GM21825 (cell line): ENCODE measurements around the gene SLC30A5.
A peak's percentile ranks its signal among the peaks of the same experiment; 100 is the strongest.
"Not testable (repeated sequence)": the region's sequence is repeated elsewhere in the genome, so short reads cannot be mapped to it uniquely, and the experiment has no call there.

ENCODE experiments used
- ATAC-seq: cut with Tn5 transposase; IDR thresholded peaks from one replicate; pipeline ENCODE4 v1.9.1; 2021; ENCODE audit warnings: mild to moderate bottlenecking, moderate library complexity; ENCODE audit not compliant: unreplicated experiment

SLC30A5 gene

DNA sequence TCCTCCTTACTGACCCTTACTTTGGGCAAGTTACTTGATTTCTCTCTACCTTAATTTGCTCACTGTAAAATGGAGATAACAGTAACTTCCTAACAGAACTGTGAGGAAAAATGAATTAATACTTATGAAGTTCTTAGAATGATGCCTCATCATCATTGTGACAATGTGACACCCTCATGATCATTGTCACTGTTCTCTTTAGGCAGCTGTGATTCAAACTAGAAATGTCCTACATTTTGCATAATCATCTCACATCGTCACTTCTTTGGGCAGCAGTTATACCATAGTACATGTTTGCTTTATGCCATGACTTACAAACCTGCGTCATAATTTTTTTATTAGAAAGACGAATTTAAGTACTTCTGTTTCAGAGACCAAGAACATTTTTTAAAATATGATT lies 9.7 kb downstream of the SLC30A5 start:
- no peak for ATAC-seq

DNA sequence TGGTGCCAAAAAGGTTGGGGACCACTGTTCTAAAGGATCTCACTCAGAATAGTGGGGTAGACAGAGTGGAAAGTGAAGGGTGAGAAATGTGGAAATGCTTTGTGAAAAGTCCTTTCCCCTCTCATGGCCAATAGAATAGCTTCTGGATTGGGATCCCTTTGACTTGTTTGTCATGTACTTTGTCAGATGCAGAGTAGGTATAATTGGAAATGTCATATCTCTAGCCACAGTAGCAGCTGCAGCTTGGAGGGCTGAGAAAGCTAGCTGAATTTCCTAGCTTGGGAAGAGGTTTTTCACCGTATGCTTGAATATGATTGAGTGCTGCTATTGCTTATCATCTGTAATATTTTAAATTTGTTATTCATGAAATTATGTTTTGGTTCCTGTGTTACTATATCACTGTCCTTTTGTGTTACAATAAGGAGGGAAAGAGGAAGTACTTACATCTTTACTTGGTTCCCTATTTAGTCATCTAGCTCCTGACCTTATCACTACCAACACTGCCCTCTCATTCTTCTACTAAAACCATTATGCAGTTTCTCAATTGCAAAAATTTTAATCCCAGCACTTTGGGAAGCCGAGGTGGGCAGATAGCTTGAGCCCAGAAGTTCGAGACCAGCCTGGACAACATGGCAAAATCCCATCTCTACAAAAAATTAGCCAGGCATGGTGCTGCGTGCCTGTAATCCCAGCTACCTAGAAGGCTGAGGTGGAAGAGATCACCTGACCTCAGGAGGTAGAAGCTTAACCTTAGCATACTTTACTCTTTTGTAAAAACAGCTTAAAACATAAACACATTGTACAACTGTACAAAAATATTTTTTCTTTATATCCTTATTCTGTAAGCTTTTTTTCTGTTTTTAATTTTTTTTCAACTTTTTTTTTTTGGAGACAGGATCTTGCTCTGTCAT lies 12.4 kb downstream of the SLC30A5 start:
- peak; percentile 79 for ATAC-seq

GRCh38 chr5:69108367-69108766 lies 14.6 kb downstream of the SLC30A5 start:
- not testable (repeated sequence) for ATAC-seq

- no peak for ATAC-seq
Observed at GRCh38 chr5:69113851-69114250, 20.0 kb downstream of the SLC30A5 start.

GRCh38 chr5:69115526-69115925 lies 21.7 kb downstream of the SLC30A5 start:
- no peak for ATAC-seq

DNA sequence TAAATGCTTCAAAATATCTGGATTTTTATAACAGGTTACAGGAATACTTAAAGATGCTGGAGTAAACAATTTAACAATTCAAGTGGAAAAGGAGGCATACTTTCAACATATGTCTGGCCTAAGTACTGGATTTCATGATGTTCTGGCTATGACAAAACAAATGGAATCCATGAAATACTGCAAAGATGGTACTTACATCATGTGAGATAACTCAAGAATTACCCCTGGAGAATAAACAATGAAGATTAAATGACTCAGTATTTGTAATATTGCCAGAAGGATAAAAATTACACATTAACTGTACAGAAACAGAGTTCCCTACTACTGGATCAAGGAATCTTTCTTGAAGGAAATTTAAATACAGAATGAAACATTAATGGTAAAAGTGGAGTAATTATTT lies 35.6 kb downstream of the SLC30A5 start:
- ATAC-seq, result no peak

DNA sequence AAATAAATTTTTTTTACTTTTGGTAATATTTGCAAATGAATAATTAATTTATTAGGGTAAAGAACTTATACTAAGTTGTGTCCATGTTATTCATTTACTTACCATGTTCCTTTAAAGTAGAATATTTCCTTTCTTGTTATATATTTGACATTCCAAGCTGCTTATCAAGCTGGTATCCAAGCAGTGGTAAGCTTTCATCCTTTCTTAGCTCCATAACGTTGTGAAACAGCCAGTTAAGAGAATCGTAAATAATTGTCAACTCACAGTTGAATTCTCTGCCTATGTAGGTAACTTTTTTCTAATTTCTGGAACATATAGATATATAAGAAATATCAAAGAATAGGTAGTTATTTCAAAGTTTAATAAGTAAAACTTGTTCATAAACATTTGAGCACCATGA lies 36.4 kb downstream of the SLC30A5 start:
- no peak for ATAC-seq

DNA sequence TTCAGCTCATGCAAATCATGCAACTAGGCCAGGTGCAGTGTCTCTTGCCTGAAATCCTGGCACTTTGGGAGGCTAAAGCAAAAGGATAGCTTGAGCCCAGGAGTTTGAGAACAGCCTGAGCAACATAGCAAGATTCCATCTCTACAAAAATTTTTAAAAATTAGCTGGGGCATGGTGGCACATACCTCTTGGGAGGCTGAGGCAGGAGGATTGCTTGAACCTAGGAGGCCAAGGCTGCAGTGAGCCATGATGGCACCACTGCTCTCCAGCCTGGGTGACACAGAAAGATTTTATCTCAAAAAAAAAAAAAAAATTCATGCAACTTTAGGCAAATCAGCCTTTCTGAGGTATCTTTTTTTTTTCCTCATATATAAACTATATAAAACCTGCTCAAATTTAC lies 37.5 kb downstream of the SLC30A5 start:
- no peak for ATAC-seq

DNA sequence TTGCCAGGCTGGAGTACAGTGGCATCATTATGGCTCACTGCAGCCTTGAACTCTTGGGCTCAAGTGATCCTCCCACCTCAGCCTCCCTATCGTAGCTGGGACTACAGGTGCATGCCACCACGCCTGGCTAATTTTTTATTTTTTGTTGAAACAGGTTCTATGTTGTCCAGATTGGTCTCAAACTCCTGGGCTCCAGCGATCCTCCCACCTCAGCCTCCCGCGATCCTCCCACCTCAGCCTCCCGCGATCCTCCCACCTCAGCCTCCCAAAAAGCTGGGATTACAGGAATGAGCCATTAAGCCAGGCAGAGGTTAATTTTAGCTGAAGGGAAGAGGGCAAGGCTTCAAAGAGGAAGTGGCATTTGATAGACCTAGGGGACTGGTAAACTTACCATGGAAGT lies 40.3 kb downstream of the SLC30A5 start:
- no peak for ATAC-seq

DNA sequence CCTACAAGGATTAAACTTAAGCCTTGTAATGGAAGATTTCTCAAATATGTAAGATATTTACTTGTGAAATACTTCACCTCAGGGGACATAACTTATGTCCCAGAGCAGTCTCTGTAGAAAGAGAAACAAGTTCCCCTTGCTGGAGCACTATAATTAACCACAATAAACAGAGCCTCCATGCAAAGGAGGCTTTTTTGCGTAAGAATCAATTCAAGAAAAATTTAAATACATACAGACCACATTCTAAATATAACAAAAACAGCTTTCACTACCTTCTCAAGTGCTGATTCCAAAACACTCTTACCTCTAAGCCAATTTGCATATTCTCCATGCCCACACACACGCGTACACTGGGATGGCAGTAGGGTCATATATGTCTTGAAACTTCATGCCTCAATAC lies 42.5 kb downstream of the SLC30A5 start:
- ATAC-seq, result peak; percentile 85

GRCh38 chr5:69137208-69137607 lies 43.4 kb downstream of the SLC30A5 start:
- ATAC-seq, result not testable (repeated sequence)

GRCh38 chr5:69137807-69138206 lies 44.0 kb downstream of the SLC30A5 start:
- ATAC-seq, result no peak

DNA sequence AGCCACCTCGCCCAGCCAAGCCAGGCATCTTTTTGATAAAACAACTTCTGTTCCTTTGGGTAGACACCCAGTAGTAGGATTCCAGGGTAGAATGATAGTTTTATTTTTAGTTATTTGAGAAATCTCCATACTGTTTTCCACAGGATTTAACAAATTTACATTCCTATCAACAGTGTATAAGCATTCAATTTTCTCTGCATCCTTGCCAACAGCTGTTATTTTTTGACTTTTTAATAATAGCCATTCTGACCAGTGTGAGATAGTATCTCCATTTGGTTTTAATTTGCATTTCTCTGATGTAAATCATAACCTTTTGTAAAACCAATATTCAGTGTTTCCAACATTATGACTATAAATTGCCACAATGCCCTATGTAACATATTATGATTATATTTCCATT lies 45.0 kb downstream of the SLC30A5 start:
- ATAC-seq, result no peak

GRCh38 chr5:69140239-69140638 lies 46.4 kb downstream of the SLC30A5 start:
- ATAC-seq, result not testable (repeated sequence)

DNA sequence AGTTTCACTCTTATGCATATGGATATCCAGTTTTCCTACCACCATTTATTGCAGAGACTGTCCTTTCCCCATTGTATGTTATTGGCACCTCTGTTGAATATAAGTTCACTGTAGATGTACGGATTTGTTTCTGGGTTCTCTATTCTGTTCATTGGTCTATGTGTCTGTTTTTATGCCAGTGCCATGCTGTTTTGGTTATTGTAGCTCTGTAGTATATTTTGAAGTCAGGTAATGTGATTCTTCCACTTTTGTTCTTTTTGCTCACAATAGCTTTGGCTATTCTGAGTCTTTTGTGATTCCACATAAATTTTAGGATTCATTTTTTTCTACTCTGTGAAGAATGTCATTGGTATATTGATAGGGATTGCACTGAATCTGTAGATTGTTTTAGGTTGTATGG lies 47.0 kb downstream of the SLC30A5 start:
- ATAC-seq, result no peak

GRCh38 chr5:69148576-69148975 lies 54.8 kb downstream of the SLC30A5 start:
- ATAC-seq, result not testable (repeated sequence)

- ATAC-seq, result no peak
Observed at GRCh38 chr5:69148981-69149675, 55.3 kb downstream of the SLC30A5 start.

GRCh38 chr5:69149676-69150010 lies 55.8 kb downstream of the SLC30A5 start:
- no peak for ATAC-seq

- ATAC-seq, result no peak
Observed at GRCh38 chr5:69152731-69153130, 58.9 kb downstream of the SLC30A5 start.

- ATAC-seq, result no peak
Observed at GRCh38 chr5:69156456-69156855, 62.6 kb downstream of the SLC30A5 start.

GRCh38 chr5:69158039-69158438 lies 64.2 kb downstream of the SLC30A5 start:
- no peak for ATAC-seq

DNA sequence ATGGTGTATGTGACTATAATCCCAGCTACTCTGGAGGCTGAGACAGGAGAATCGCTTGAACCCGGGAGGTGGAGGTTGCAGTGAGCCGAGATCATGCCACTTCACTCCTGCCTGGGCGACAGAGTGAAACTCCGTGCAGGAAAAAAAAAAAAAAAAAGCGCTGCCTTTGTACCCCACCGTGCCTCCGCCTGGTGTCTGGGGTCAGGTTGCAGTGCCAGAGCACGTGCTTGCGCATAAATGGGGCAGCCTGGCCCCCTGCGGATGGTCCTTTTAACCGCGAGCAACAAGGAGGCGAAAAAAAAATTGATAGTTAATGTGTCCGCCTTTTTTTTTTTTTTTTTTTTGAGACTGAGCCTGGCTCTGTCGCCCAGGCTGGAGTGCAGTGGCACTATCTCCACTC lies 66.8 kb downstream of the SLC30A5 start:
- ATAC-seq, result no peak
